CD14-positive monocyte (primary cell): ENCODE measurements around the gene CBLB. TPM values are rescaled to one million over a fixed set of nuclear protein-coding genes. Genes with fewer than 3 reads are reported as not detected.

Source experiments
- DNase-seq, 3 donors: peaks; one replicate each; pipeline ENCODE4 v3.0.0-alpha.2; 2011 to 2022
- H2AFZ ChIP-seq: 2 replicates; pipeline ENCODE4 v1.6.0; 2012; ENCODE audit warnings: mild to moderate bottlenecking, low read depth, low read length, inconsistent platforms; ENCODE audit not compliant: insufficient read depth, poor library complexity, severe bottlenecking
- H3K27ac ChIP-seq, 2 donors: 1 replicate in 1 of 2; 2 replicates in 1 of 2; pipeline ENCODE4 v1.5.1; 2012 to 2013; ENCODE audit warnings: low read length in 2 of 2, control low read depth in 1 of 2, inconsistent platforms in 1 of 2, low read depth in 1 of 2, mild to moderate bottlenecking in 1 of 2
- H3K27me3 ChIP-seq, 2 donors: one replicate each; pipeline versions ENCODE4 v1.6.0 to v1.6.1; 2011 to 2013; ENCODE audit warnings: low read length in 2 of 2; ENCODE audit not compliant: control insufficient read depth in 2 of 2, insufficient read depth in 2 of 2
- H3K36me3 ChIP-seq, 2 donors: replicated peaks in 1 of 2; 1 replicate in 1 of 2; 2 replicates in 1 of 2; pipeline versions ENCODE4 v1.5.1 to v1.6.1; 2012 to 2013; ENCODE audit warnings: low read length in 2 of 2, control low read depth in 1 of 2, inconsistent platforms in 1 of 2, mild to moderate bottlenecking in 1 of 2; ENCODE audit not compliant: insufficient read depth in 2 of 2, control insufficient read depth in 1 of 2
- H3K4me1 ChIP-seq, 2 donors: 1 replicate in 1 of 2; 2 replicates in 1 of 2; pipeline versions ENCODE4 v1.5.1 to v1.6.1; 2012 to 2013; ENCODE audit warnings: low read length in 2 of 2, control low read depth in 1 of 2, inconsistent platforms in 1 of 2, mild to moderate bottlenecking in 1 of 2, moderate library complexity in 1 of 2; ENCODE audit not compliant: insufficient read depth in 2 of 2, control insufficient read depth in 1 of 2
- H3K4me2 ChIP-seq: replicated peaks from 2 replicates; pipeline ENCODE3; 2012; ENCODE audit warnings: low read length, moderate library complexity, mild to moderate bottlenecking; ENCODE audit not compliant: poor library complexity, severe bottlenecking; ENCODE audit errors: extremely low read depth
- H3K4me3 ChIP-seq, 3 experiments: fragments of 200-600 bp in 1 of 3; sonication (generic) in 1 of 3; replicated peaks in 1 of 3; 1 replicate in 2 of 3; 2 replicates in 1 of 3; pipeline ENCODE4 v1.5.1; 2011 to 2013; ENCODE audit warnings: low read length in 3 of 3, mild to moderate bottlenecking in 3 of 3, control low read depth in 2 of 3, low read depth in 2 of 3, inconsistent platforms in 1 of 3, moderate library complexity in 1 of 3
- H3K79me2 ChIP-seq: 2 replicates; pipeline ENCODE4 v1.6.0; 2012; ENCODE audit warnings: mild to moderate bottlenecking, control low read depth, inconsistent platforms, low read length, moderate library complexity; ENCODE audit not compliant: insufficient read depth
- H3K9ac ChIP-seq: 2 replicates; pipeline ENCODE4 v1.6.0; 2017; ENCODE audit warnings: low read length, mild to moderate bottlenecking; ENCODE audit not compliant: insufficient read depth, poor library complexity, severe bottlenecking
- H3K9me3 ChIP-seq, 2 donors: replicated peaks in 1 of 2; 1 replicate in 1 of 2; 2 replicates in 1 of 2; pipeline versions ENCODE4 v1.5.1 to v1.6.1; 2012 to 2013; ENCODE audit warnings: low read length in 2 of 2, control low read depth in 1 of 2; ENCODE audit not compliant: control insufficient read depth in 1 of 2, insufficient read depth in 1 of 2
- H4K20me1 ChIP-seq: 2 replicates; pipeline ENCODE4 v1.6.0; 2012; ENCODE audit warnings: mild to moderate bottlenecking, low read length, control low read depth, moderate library complexity; ENCODE audit not compliant: insufficient read depth
- H3K27ac Mint-ChIP-seq, 7 donors: one replicate each; pipeline ENCODE4 v1.8.0; 2020; ENCODE audit warnings: mild to moderate bottlenecking in 7 of 7, mixed read lengths in 7 of 7, moderate library complexity in 6 of 7, inconsistent platforms in 2 of 7
- H3K27me3 Mint-ChIP-seq, 3 donors: one replicate each; pipeline ENCODE4 v1.8.0; 2021 to 2022; ENCODE audit warnings: low read depth in 3 of 3, mild to moderate bottlenecking in 3 of 3, mixed read lengths in 3 of 3, moderate library complexity in 3 of 3, inconsistent platforms in 1 of 3
- H3K36me3 Mint-ChIP-seq, 2 donors: one replicate each; pipeline ENCODE4 v1.8.0; 2020; ENCODE audit warnings: mixed read lengths in 2 of 2, inconsistent platforms in 1 of 2, mild to moderate bottlenecking in 1 of 2
- H3K4me1 Mint-ChIP-seq: one replicate; pipeline ENCODE4 v1.8.0; 2020; ENCODE audit warnings: mild to moderate bottlenecking, mixed read lengths
- H3K4me3 Mint-ChIP-seq, 2 donors: one replicate each; pipeline ENCODE4 v1.8.0; 2020; ENCODE audit warnings: mild to moderate bottlenecking in 2 of 2, mixed read lengths in 2 of 2, moderate library complexity in 1 of 2
- H3K9me3 Mint-ChIP-seq, 7 donors: one replicate each; pipeline ENCODE4 v1.8.0; 2020 to 2022; ENCODE audit warnings: mixed read lengths in 7 of 7, mild to moderate bottlenecking in 6 of 7, moderate library complexity in 6 of 7, inconsistent platforms in 2 of 7
- WGBS: methylation state at CpG from one replicate; pipeline ENCODE4 v1.1.5; 2013; ENCODE audit warnings: missing lambda C conversion rate; ENCODE audit not compliant: insufficient coverage; 5-methylcytosine and 5-hydroxymethylcytosine counted together
- intact Hi-C, 2 donors: fragments of 100-400 bp; cut with micrococcal nuclease; formaldehyde crosslinking; loops; one replicate each; pipeline versions ENCODE4 v1.15.0 to v1.15.1; 2023
- polyA plus RNA-seq, 3 donors: library from polyadenylated mRNA; depleted of rRNA in 1 of 3; unstranded in 2 of 3; stranded (reverse) in 1 of 3; fragments of 300-500 nt in 2 of 3; fragments of >200 nt in 1 of 3; fragmentation: Illumina TruSeq in 2 of 3; gene quantifications; 1 replicate in 2 of 3; 2 replicates in 1 of 3; pipeline ENCODE4 v1.2.3, GENCODE V29; 2012 to 2021
- TF ChIP-seq, protein P1 (sequence below): fragments of 200-600 bp; IDR thresholded peaks from one replicate; pipeline ENCODE4 v1.8.0; 2022; ENCODE audit warnings: antibody characterized with exemption, mild to moderate bottlenecking

CBLB gene
- polyA plus RNA-seq, 3 donors = 1.6 to 8.1 (median 3.6) TPM

DNA sequence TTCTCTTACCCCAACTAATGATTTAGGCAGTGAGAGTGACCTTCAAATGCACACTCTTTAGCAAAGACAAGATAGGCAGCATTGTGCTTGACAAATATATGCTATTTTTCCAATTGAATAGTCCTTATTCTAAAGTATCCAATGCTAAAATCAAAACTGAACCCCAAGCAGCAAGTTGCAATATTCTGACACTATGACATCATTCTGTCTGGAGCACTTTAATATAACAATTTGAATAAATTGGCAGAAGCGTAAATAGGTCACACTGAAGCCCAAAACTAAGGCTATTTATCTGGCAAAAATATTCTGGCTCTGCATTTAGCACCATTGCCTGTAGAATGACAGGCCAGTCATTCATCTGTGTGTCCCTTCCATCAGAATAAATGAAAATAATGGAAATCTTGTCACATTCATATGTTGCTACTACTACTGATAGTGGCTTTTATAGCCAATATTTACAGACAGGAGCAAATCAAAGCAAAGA lies 2.9 kb downstream of the CBLB start:
- H3K79me2 ChIP-seq = no peaks in the 10 kb centered on the region
- H3K27ac ChIP-seq = no peak overlapping the region
- no peak overlapping the region for H2AFZ ChIP-seq
- Mint-ChIP-seq H3K9me3 (no peaks in the 10 kb centered on the region), H3K4me3 (no peak overlapping the region), H3K27ac (no peak overlapping the region), H3K27me3 (no peaks in the 10 kb centered on the region), H3K36me3 (peaks cover 11 to 17% of the 10 kb centered on the region in 2 donors), H3K4me1 (peaks cover 33% of the 10 kb centered on the region)
- peaks cover 2 to 18% of the 10 kb centered on the region in 2 donors for H3K36me3 ChIP-seq
- no peaks in the 10 kb centered on the region for H4K20me1 ChIP-seq
- H3K4me1 ChIP-seq = peaks cover 21 to 45% of the 10 kb centered on the region in 2 donors
- H3K27me3 ChIP-seq = no peaks in the 10 kb centered on the region
- H3K9ac ChIP-seq = no peak overlapping the region
- intact Hi-C loops = no loop called here
- WGBS = no CpG with 5 or more reads among the region's 1 CpG
- no peaks in the 10 kb centered on the region for H3K9me3 ChIP-seq
- TF ChIP-seq, protein P1, sequence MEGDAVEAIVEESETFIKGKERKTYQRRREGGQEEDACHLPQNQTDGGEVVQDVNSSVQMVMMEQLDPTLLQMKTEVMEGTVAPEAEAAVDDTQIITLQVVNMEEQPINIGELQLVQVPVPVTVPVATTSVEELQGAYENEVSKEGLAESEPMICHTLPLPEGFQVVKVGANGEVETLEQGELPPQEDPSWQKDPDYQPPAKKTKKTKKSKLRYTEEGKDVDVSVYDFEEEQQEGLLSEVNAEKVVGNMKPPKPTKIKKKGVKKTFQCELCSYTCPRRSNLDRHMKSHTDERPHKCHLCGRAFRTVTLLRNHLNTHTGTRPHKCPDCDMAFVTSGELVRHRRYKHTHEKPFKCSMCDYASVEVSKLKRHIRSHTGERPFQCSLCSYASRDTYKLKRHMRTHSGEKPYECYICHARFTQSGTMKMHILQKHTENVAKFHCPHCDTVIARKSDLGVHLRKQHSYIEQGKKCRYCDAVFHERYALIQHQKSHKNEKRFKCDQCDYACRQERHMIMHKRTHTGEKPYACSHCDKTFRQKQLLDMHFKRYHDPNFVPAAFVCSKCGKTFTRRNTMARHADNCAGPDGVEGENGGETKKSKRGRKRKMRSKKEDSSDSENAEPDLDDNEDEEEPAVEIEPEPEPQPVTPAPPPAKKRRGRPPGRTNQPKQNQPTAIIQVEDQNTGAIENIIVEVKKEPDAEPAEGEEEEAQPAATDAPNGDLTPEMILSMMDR = no peak
- no peak for DNase-seq
- no peak overlapping the region for H3K4me3 ChIP-seq
- H3K4me2 ChIP-seq = no peak overlapping the region

DNA sequence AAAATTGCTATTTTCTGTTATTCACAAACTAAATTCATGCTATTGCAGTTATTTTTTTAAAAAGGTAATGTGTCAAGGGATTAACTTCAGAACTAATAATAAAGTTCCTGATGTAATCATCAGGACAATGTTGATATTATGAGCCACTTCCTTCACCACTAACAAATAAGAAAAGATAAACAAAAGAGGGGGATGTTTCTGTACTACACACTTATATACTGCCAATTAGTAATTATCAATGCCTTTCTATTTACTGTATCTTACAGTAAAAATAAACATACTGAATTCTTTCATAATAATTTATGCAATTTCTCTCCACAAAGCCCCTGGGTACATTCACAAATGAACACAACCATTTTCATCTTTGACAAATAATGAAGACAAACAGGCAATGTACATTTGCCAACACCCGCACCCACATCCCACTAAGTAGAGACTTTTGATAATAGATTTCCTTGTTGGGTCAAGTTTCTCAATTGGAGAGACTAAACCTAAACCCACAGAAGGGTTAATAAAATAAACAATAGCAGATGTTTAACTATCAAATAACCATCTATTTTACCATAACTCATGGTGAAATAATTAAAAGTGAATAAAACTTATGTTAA lies 3.7 kb downstream of the CBLB start:
- H2AFZ ChIP-seq = no peak overlapping the region
- Mint-ChIP-seq H3K27me3 (no peaks in the 10 kb centered on the region), H3K27ac (no peak overlapping the region), H3K36me3 (peaks cover 12 to 18% of the 10 kb centered on the region in 2 donors), H3K4me3 (no peak overlapping the region), H3K4me1 (peaks cover 29% of the 10 kb centered on the region), H3K9me3 (no peaks in the 10 kb centered on the region)
- no peaks in the 10 kb centered on the region for H3K79me2 ChIP-seq
- peaks cover 21 to 39% of the 10 kb centered on the region in 2 donors for H3K4me1 ChIP-seq
- no peak overlapping the region for H3K9ac ChIP-seq
- no peaks in the 10 kb centered on the region for H3K9me3 ChIP-seq
- intact Hi-C loops = no loop called here
- no peaks in the 10 kb centered on the region for H4K20me1 ChIP-seq
- WGBS = no CpG with 5 or more reads among the region's 1 CpG
- no peaks in the 10 kb centered on the region for H3K27me3 ChIP-seq
- no peak for DNase-seq
- TF ChIP-seq, protein P1 = no peak
- no peak overlapping the region for H3K4me3 ChIP-seq
- H3K27ac ChIP-seq = no peak overlapping the region
- H3K4me2 ChIP-seq = no peak overlapping the region
- peaks cover 2 to 23% of the 10 kb centered on the region in 2 donors for H3K36me3 ChIP-seq
